IPS DF 6.9 (cell line): ENCODE measurements around the gene MBD5.
"Not testable (repeated sequence)": the region's sequence is repeated elsewhere in the genome, so short reads cannot be mapped to it uniquely, and the experiment has no call there.

Experiments used
- DNase-seq: peaks from one replicate; pipeline ENCODE4 v3.0.0-alpha.2; 2013; ENCODE audit warnings: low read depth, low spot score
- H3K27ac ChIP-seq: one replicate; pipeline ENCODE4 v1.5.1; 2013; ENCODE audit warnings: low read length, control low read depth
- H3K27me3 ChIP-seq: 2 replicates; pipeline ENCODE4 v1.6.1; 2013; ENCODE audit warnings: mild to moderate bottlenecking, low read length; ENCODE audit not compliant: control insufficient read depth, insufficient read depth
- H3K36me3 ChIP-seq: 2 replicates; pipeline ENCODE4 v1.6.1; 2013; ENCODE audit warnings: low read length; ENCODE audit not compliant: control insufficient read depth, insufficient read depth
- H3K4me1 ChIP-seq: 2 replicates; pipeline ENCODE4 v1.6.1; 2013; ENCODE audit warnings: low read length; ENCODE audit not compliant: control insufficient read depth, insufficient read depth
- H3K4me3 ChIP-seq: 2 replicates; pipeline ENCODE4 v1.5.1; 2013; ENCODE audit warnings: mild to moderate bottlenecking, low read length
- H3K9me3 ChIP-seq: 2 replicates; pipeline ENCODE4 v1.6.1; 2013; ENCODE audit warnings: low read length, inconsistent platforms; ENCODE audit not compliant: control insufficient read depth, insufficient read depth
- WGBS: extraction: QIAGEN DNeasy Blood & Tissue Kit; methylation state at CpG from one replicate; pipeline ENCODE4 v1.1.7; 2013; ENCODE audit warnings: mixed read lengths, missing lambda C conversion rate; ENCODE audit not compliant: insufficient read length, insufficient coverage; 5-methylcytosine and 5-hydroxymethylcytosine counted together

Gene MBD5

DNA sequence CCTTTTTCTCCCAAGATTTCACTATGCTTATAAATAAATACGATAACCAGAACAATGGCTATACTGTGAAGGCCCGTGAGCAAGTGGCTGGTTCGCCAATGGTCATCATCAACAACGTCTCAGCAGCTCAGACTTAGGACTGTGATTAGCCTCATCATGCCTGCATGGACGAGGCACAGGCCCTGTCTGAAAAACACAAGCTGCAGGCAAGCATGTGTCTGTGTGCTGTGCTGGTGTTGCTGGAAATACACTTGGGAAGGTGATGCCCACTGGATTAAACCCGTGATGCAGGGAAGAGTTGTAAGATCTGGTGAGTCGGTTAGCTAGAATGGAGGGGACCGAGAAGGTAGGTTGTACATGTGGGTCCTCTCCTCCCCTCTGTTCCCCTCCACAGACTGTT, 512.1 kb downstream of the MBD5 start:
- Histone ChIP-seq H3K27ac (no peak overlapping the region), H3K4me1 (no peaks in the 10 kb centered on the region; the same call in 1 of the 2 replicates), H3K9me3 (no peaks in the 10 kb centered on the region), H3K36me3 (no peaks in the 10 kb centered on the region), H3K27me3 (no peaks in the 10 kb centered on the region), H3K4me3 (no peak overlapping the region)
- WGBS, result no CpG with 5 or more reads among the region's 8 CpGs
- DNase-seq, result no peak

DNA sequence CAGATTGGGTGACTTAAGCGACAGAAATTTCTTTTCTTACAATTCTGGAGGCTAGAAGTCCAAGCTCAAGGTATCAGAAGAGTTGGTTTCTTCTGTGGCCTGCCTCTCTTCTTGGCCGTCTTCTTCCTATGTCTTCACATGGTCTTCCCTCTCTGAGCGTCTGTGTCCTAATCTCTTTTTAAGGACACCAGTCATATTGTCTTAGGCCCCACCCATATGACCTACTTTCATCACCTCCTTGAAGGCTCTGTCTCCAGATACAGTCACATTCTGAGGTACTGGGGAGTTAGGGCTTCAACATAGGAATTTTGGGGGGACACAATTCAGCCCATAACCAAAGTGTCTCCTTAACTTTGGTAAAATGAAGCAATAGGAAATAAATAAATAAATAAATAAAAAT, 512.8 kb downstream of the MBD5 start:
- Histone ChIP-seq H3K36me3 (no peaks in the 10 kb centered on the region), H3K27ac (no peak overlapping the region), H3K9me3 (no peaks in the 10 kb centered on the region), H3K4me3 (no peak overlapping the region), H3K27me3 (no peaks in the 10 kb centered on the region), H3K4me1 (no peaks in the 10 kb centered on the region; the same call in 1 of the 2 replicates)
- no peak for DNase-seq
- no CpG with 5 or more reads among the region's 3 CpGs for WGBS

DNA sequence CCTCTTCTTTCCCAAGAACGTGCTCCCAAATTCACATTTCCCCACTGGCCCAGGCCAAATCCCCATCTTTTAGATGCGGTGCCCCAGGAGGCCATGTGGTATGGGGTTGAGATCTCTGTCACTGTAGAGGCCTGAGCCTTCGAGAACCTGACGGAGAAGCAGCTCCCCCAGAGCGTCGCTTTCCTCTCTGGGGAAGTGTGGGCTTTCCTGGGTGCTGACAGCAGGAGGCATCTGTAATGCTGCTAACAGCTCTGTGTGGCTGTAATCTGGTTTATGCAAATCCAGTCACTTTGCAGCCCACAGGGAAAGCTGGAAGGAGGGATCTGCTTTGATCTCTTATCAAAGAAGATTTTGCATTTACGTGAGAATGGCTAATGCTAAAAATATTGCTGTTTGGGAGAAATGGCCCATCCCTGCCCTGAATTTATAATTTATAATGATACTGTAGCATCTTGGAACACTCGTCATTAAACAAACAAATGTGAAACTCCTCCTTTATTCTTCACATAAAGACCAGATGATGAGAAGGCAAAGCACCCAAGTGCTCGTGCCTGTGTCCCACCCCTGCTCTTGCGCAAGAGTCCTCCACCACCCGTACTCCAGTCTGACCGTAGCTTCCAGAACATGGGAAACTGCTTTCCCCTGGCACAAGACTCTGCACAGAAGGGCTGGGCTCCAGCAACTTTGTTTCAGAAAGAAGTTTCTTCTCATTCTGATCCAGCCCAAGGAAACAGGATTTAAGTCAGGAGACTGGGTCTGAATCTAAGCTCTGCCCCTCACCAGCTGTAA, 513.7 kb downstream of the MBD5 start:
- no peaks in the 10 kb centered on the region for H3K27me3 ChIP-seq
- no peak overlapping the region for H3K4me3 ChIP-seq
- H3K9me3 ChIP-seq, result no peaks in the 10 kb centered on the region
- no peaks in the 10 kb centered on the region; the same call in 1 of the 2 replicates for H3K4me1 ChIP-seq
- no peaks in the 10 kb centered on the region for H3K36me3 ChIP-seq
- no peak overlapping the region for H3K27ac ChIP-seq
- no CpG with 5 or more reads among the region's 12 CpGs for WGBS
- DNase-seq, result no peak

DNA sequence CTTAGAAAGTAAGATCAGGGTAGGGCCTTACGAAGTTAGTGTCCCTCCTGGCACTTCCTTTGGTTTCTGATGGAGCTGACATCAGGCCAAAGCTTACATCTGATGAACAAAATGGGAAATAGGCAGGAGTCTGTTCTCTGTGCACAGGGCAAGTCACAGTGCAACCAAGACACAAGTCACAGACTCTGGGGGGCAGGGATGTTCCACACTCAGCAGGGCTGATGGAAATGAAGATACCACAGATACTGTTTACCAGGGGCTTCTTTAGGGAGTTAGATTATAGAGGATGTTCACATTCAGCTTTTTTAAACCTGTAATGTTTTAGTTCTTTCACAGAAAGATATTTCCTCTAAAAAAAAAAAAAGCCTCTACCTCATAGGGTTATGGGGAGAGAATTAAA, 517.5 kb downstream of the MBD5 start:
- H3K4me3 ChIP-seq, result no peak overlapping the region
- no peak for DNase-seq
- H3K27me3 ChIP-seq, result no peaks in the 10 kb centered on the region
- H3K9me3 ChIP-seq, result no peaks in the 10 kb centered on the region
- no peaks in the 10 kb centered on the region for H3K4me1 ChIP-seq
- no CpG with 5 or more reads among the region's 1 CpG for WGBS
- H3K27ac ChIP-seq, result no peak overlapping the region
- H3K36me3 ChIP-seq, result no peaks in the 10 kb centered on the region

DNA sequence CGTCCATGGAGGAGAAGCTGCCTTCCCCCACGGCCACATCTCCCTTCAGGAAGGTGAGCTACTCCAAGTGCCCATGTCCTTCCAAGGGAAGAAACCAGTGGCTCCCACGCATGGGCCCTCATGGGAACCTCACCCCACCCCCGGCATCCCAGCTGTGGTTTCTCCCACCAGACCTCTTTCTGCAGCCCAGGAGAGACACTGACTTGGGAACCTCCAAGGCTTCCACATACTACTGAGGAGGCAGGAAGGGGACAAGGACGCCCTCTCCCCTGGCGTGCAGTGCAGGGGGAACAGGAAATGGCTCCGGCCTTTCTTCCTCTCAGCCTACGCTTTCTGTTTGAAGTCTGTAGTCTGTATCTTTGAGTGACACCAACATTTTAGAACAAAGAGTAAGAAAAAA, 519.1 kb downstream of the MBD5 start:
- Histone ChIP-seq H3K9me3 (no peaks in the 10 kb centered on the region), H3K27ac (no peak overlapping the region), H3K4me3 (no peak overlapping the region), H3K36me3 (no peaks in the 10 kb centered on the region), H3K4me1 (no peaks in the 10 kb centered on the region), H3K27me3 (no peaks in the 10 kb centered on the region)
- no peak for DNase-seq
- whole genome bisulfite sequencing, result no CpG with 5 or more reads among the region's 8 CpGs

DNA sequence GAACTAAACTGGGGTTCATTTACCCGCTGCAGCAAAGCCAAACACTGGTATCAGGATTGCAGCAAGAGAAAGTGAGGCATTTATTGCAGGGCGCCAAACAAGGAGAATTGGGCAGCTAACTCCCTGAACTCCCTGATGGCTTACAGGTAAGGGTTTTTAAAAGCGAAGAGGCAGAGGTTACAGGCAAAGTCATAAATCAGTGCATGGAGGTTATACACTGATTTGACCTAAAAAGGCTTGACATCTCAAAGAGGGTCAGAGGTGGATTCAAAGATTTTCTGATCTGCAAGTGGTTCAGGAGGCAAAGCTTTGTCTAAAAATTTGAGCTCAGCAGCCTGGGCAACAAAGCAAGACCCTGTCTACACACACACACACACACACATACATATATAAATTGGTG, 520.9 kb downstream of the MBD5 start:
- WGBS, result no CpG with 5 or more reads among the region's 3 CpGs
- no peaks in the 10 kb centered on the region for H3K36me3 ChIP-seq
- H3K4me1 ChIP-seq, result no peaks in the 10 kb centered on the region
- no peak overlapping the region for H3K4me3 ChIP-seq
- no peak for DNase-seq
- H3K27me3 ChIP-seq, result no peaks in the 10 kb centered on the region
- no peaks in the 10 kb centered on the region for H3K9me3 ChIP-seq
- no peak overlapping the region for H3K27ac ChIP-seq

DNA sequence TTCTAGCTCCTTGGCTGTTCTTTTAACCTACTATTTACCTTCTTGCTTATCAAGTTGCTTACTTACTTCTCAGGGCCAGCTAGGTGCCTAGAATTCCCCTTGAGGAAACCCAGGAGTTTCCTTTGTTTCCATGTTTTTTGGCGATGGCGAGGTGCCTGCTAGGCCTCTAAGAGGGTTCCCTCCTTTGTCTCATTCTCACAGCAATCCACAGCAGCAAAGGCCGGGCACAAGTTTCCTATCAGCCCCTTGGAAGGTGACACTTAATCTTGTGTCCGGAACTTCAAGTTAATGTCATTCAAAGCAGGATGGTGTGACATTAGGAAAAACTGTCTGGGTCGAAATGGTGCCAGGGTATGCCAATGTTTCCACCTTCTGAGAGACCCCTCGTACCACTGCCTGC, 521.7 kb downstream of the MBD5 start:
- Histone ChIP-seq H3K4me3 (no peak overlapping the region), H3K4me1 (no peaks in the 10 kb centered on the region; the same call in 1 of the 2 replicates), H3K36me3 (no peaks in the 10 kb centered on the region), H3K27me3 (no peaks in the 10 kb centered on the region), H3K27ac (no peak overlapping the region), H3K9me3 (no peaks in the 10 kb centered on the region)
- no peak for DNase-seq
- no CpG with 5 or more reads among the region's 6 CpGs for WGBS

DNA sequence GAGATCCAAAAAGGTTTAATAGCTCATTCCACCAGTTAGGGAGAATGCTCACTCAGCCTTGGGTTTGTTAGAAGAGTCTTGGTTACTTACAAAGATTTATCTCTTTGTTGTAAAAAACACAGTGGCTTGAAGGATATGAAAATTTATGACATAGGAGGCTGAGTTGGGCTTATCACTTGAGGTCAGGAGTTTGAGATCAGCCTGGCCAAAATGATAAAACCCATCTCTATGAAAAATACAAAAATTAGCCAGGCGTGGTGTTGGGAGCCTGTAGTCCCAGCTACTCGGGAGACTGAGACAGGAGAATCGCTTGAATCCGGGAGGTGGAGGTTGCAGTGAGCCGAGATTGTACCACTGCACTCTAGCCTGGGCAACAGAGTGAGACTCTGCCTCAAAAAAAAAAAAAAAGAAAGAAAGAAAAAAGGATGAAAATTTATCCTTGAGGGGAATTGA, 522.2 kb downstream of the MBD5 start:
- not testable (repeated sequence) for DNase-seq, H3K9me3 ChIP-seq, H3K4me1 ChIP-seq, H3K27me3 ChIP-seq, H3K36me3 ChIP-seq, H3K4me3 ChIP-seq, H3K27ac ChIP-seq
- WGBS, result no CpG with 5 or more reads among the region's 5 CpGs

DNA sequence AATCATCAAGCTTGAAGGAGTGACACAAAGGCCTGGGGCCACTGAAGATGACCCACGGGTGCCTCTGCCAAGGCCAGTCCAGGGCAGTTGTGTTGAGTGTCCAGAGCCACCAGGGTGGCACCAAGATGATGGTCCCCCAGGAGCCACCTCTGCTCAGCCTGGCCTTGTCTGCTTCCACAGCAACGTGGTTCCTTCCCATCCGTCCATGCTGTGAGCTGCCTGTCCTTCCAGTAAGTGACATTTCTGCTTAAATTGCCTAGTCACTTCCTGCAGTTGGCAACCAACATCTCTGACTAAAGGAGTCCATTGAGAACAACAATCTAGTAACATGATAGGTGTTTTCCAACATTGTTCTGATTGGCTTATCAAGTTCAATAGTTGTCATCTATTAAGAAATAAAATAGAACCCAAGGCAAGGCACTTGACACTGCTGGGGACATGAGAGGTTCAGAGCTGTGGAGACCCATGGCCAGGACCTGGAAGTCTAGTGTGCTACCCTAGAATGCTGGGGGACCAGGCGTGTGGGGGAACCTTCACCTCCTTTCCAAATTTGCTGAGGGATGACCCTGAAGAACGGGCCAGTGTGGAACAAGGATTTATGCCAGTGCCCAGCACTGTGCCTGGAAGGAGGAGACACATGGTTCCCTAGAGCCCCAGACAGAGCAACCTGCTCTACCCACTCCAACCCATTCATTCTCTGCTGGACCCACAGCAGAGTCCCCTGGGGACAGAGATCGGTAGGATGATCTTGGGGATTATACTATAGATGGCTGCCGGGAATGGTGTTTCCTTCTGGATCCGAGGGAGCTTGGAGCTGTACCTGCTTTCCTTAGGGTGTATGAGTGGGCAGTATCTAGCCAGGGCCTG, 524.7 kb downstream of the MBD5 start:
- no peaks in the 10 kb centered on the region; the same call in 1 of the 2 replicates for H3K4me1 ChIP-seq
- no peak overlapping the region for H3K27ac ChIP-seq
- no CpG with 5 or more reads among the region's 8 CpGs for WGBS
- no peak overlapping the region for H3K4me3 ChIP-seq
- no peaks in the 10 kb centered on the region for H3K36me3 ChIP-seq
- H3K27me3 ChIP-seq, result no peaks in the 10 kb centered on the region; the same call in 1 of the 2 replicates
- no peak for DNase-seq
- no peaks in the 10 kb centered on the region for H3K9me3 ChIP-seq

DNA sequence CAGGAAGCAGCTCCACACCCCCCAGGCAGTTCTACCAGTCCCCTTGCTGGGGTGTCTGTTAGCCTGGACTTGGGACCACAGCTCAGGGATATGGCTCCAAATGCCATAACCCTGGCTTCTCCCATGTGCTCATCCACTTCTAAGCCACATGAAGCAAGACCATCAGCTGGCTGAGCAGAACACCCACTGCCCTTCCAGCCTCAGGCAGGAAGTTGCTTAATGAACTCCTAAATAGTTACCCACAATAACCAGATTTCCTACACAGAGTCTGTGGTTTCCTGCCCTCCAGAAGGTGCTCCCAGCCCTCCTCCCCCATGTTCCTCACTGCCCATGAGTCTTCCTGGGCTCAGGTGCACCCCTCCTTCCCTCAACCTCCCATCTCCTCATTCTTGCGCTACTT, 525.4 kb downstream of the MBD5 start:
- H3K27me3 ChIP-seq, result no peaks in the 10 kb centered on the region; the same call in 1 of the 2 replicates
- no peaks in the 10 kb centered on the region for H3K36me3 ChIP-seq
- no peak overlapping the region for H3K27ac ChIP-seq
- H3K4me3 ChIP-seq, result no peak overlapping the region
- H3K9me3 ChIP-seq, result no peaks in the 10 kb centered on the region
- no CpG with 5 or more reads among the region's 1 CpG for WGBS
- H3K4me1 ChIP-seq, result no peaks in the 10 kb centered on the region; the same call in 1 of the 2 replicates
- DNase-seq, result no peak
